ENCODE results near the gene SLC25A53.

Gene SLC25A53

DNA sequence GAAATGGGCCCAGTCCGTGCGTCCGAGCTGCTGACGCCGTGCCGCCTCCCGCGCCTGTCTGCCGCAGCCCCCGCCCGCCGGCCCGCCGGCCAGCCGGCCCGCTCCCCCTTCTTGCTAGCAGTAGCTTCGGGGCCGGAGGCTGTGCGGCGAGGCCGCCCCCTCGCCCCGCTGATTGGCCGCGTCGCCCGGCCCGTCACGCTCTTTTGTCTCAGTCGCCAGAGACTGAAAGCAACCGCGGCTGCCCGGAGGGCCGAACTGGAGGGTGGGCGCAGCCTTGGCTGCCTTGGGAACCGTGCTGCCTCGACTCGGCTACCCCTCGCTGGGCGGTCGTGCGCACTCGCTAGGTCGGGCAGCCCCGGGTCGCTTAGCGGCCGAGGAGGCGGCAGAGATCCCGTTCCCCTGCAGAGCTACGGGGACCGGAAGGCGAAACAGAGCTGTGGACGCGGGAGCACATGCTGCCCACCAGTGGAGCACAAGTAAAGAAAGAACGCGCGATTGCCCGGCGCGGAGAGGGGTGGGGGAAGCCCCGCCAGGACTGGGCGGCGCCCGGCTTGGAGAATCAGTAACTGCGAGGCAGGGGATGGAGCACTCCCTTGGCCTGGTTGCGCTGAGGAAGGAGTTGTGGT lies 44.4 kb downstream of the SLC25A53 start, which contains the start of gene ZCCHC18:
Gene ZCCHC18 (plus strand): TSS at position 198 of the 626 bp plus-strand sequence. CDS start 1,589 bp downstream, outside the sequence.
- Histone ChIP-seq H3K27ac (ENCODE audit: extremely low read depth, low read depth, low read length) (peak within 1 kb of the TSS; percentile 47; the same call in 1 of the 2 replicates), H3K4me3 (ENCODE audit: low read depth, low read length) (peak within 1 kb of the TSS; percentile 57), H3K9me3 (ENCODE audit: control insufficient read depth, insufficient read depth, low read depth, low read length) (no peaks in the 10 kb centered on the region), H3K36me3 (ENCODE audit: control insufficient read depth in 2 of 2, insufficient read depth in 1 of 2, low read length in 2 of 2) (no peaks in the 10 kb centered on the region), H3K4me1 (ENCODE audit: control insufficient read depth, insufficient read depth, low read length) (no peaks in the 10 kb centered on the region)
- POLR2A ChIA-PET: interaction anchor here (1.7 kb wide), 1 partner anchor 45 kb away, joined by 5 read pairs; the partner anchor contains the start of gene SLC25A53
- CTCF ChIA-PET: interaction anchor here (0.7 to 2.2 kb wide), 10 partner anchors 9 to 289 kb away, joined by 3 to 16 read pairs (median 7); no protein-coding TSS in a partner anchor
- TF ChIP-seq ZNF214 (tag by site-specific recombination; IDR thresholded peaks at IDR 0.05; ENCODE audit: borderline replicate concordance) (no peak), ZNF747 (tag by site-specific recombination; IDR thresholded peaks at IDR 0.05) (no peak), OVOL3 (tag by site-specific recombination; IDR thresholded peaks at IDR 0.05) (no peak), ZNF501 (tag by site-specific recombination; IDR thresholded peaks at IDR 0.05) (no peak), ZFP69B (tag by site-specific recombination; IDR thresholded peaks at IDR 0.05) (no peak), ZBTB26 (tag by site-specific recombination; optimal IDR thresholded peaks at IDR 0.05) (peak; percentile 64), ZNF510 (tag by site-specific recombination; IDR thresholded peaks at IDR 0.05; ENCODE audit: insufficient replicate concordance) (no peak), ZNF623 (tag by site-specific recombination; IDR thresholded peaks at IDR 0.05) (no peak), ZNF148 (tag by site-specific recombination; IDR thresholded peaks at IDR 0.05; ENCODE audit: borderline replicate concordance) (no peak), ZBTB17 (tag by site-specific recombination; IDR thresholded peaks at IDR 0.05) (no peak), KLF16 (tag by site-specific recombination; IDR thresholded peaks at IDR 0.05) (no peak; the same call in 1 of the 2 replicates), ZNF133 (tag by site-specific recombination; IDR thresholded peaks at IDR 0.05) (no peak), KLF1 (tag by site-specific recombination; IDR thresholded peaks at IDR 0.05) (peak; percentile 33; the same call in 1 of the 2 replicates), ZNF830 (tag by site-specific recombination; IDR thresholded peaks at IDR 0.05; ENCODE audit: low read depth) (no peak), BCL11B (tag by site-specific recombination; IDR thresholded peaks at IDR 0.05; ENCODE audit: low read depth) (no peak)
- TF ChIP-seq, protein P1, sequence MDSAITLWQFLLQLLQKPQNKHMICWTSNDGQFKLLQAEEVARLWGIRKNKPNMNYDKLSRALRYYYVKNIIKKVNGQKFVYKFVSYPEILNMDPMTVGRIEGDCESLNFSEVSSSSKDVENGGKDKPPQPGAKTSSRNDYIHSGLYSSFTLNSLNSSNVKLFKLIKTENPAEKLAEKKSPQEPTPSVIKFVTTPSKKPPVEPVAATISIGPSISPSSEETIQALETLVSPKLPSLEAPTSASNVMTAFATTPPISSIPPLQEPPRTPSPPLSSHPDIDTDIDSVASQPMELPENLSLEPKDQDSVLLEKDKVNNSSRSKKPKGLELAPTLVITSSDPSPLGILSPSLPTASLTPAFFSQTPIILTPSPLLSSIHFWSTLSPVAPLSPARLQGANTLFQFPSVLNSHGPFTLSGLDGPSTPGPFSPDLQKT (IDR thresholded peaks at IDR 0.05; ENCODE audit: borderline replicate concordance, low read depth, low read length): no peak
- TF ChIP-seq, protein P2, sequence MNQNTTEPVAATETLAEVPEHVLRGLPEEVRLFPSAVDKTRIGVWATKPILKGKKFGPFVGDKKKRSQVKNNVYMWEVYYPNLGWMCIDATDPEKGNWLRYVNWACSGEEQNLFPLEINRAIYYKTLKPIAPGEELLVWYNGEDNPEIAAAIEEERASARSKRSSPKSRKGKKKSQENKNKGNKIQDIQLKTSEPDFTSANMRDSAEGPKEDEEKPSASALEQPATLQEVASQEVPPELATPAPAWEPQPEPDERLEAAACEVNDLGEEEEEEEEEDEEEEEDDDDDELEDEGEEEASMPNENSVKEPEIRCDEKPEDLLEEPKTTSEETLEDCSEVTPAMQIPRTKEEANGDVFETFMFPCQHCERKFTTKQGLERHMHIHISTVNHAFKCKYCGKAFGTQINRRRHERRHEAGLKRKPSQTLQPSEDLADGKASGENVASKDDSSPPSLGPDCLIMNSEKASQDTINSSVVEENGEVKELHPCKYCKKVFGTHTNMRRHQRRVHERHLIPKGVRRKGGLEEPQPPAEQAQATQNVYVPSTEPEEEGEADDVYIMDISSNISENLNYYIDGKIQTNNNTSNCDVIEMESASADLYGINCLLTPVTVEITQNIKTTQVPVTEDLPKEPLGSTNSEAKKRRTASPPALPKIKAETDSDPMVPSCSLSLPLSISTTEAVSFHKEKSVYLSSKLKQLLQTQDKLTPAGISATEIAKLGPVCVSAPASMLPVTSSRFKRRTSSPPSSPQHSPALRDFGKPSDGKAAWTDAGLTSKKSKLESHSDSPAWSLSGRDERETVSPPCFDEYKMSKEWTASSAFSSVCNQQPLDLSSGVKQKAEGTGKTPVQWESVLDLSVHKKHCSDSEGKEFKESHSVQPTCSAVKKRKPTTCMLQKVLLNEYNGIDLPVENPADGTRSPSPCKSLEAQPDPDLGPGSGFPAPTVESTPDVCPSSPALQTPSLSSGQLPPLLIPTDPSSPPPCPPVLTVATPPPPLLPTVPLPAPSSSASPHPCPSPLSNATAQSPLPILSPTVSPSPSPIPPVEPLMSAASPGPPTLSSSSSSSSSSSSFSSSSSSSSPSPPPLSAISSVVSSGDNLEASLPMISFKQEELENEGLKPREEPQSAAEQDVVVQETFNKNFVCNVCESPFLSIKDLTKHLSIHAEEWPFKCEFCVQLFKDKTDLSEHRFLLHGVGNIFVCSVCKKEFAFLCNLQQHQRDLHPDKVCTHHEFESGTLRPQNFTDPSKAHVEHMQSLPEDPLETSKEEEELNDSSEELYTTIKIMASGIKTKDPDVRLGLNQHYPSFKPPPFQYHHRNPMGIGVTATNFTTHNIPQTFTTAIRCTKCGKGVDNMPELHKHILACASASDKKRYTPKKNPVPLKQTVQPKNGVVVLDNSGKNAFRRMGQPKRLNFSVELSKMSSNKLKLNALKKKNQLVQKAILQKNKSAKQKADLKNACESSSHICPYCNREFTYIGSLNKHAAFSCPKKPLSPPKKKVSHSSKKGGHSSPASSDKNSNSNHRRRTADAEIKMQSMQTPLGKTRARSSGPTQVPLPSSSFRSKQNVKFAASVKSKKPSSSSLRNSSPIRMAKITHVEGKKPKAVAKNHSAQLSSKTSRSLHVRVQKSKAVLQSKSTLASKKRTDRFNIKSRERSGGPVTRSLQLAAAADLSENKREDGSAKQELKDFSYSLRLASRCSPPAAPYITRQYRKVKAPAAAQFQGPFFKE (tag by site-specific recombination; IDR thresholded peaks at IDR 0.05; ENCODE audit: borderline replicate concordance): no peak
- TF ChIP-seq, protein P3, sequence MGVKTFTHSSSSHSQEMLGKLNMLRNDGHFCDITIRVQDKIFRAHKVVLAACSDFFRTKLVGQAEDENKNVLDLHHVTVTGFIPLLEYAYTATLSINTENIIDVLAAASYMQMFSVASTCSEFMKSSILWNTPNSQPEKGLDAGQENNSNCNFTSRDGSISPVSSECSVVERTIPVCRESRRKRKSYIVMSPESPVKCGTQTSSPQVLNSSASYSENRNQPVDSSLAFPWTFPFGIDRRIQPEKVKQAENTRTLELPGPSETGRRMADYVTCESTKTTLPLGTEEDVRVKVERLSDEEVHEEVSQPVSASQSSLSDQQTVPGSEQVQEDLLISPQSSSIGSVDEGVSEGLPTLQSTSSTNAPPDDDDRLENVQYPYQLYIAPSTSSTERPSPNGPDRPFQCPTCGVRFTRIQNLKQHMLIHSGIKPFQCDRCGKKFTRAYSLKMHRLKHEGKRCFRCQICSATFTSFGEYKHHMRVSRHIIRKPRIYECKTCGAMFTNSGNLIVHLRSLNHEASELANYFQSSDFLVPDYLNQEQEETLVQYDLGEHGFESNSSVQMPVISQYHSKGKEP (tag by site-specific recombination; IDR thresholded peaks at IDR 0.05): no peak
- TF ChIP-seq, protein P4, sequence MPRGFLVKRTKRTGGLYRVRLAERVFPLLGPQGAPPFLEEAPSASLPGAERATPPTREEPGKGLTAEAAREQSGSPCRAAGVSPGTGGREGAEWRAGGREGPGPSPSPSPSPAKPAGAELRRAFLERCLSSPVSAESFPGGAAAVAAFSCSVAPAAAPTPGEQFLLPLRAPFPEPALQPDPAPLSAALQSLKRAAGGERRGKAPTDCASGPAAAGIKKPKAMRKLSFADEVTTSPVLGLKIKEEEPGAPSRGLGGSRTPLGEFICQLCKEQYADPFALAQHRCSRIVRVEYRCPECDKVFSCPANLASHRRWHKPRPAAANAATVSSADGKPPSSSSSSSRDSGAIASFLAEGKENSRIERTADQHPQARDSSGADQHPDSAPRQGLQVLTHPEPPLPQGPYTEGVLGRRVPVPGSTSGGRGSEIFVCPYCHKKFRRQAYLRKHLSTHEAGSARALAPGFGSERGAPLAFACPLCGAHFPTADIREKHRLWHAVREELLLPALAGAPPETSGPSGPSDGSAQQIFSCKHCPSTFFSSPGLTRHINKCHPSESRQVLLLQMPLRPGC (tag by site-specific recombination; IDR thresholded peaks at IDR 0.05): no peak
- TF ChIP-seq, protein P5, sequence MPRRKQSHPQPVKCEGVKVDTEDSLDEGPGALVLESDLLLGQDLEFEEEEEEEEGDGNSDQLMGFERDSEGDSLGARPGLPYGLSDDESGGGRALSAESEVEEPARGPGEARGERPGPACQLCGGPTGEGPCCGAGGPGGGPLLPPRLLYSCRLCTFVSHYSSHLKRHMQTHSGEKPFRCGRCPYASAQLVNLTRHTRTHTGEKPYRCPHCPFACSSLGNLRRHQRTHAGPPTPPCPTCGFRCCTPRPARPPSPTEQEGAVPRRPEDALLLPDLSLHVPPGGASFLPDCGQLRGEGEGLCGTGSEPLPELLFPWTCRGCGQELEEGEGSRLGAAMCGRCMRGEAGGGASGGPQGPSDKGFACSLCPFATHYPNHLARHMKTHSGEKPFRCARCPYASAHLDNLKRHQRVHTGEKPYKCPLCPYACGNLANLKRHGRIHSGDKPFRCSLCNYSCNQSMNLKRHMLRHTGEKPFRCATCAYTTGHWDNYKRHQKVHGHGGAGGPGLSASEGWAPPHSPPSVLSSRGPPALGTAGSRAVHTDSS (tag by site-specific recombination; IDR thresholded peaks at IDR 0.05): no peak

Data from HEK293 (cell line).